Amniotic stem cell (primary cell): ENCODE data around the gene PGBD5.

ENCODE experiments used
- DNase-seq: peaks from one replicate; lab custom pipeline; 2025; lab: John Stamatoyannopoulos, UW

PGBD5 gene

DNA sequence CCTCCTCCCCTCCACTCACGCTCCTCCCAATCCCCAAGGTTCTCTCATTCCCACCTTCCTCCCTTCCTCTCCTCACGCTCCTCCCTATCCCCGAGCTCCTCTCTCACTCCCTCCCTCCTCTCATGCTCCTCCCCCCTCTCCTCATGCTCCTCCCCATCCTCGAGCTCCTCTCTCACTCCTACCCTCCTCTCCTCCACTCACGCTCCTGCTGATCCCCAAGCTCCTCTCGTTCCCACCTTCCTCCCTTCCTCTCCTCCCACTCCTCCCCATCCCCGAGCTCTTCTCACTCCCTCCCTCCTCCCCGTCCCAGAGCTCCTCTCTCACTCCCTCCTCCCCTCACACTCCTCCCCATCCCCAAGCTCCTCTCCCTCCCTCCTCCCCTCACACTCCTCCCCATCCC is 31.4 kb downstream of the PGBD5 start:
- no peak for DNase-seq

DNA sequence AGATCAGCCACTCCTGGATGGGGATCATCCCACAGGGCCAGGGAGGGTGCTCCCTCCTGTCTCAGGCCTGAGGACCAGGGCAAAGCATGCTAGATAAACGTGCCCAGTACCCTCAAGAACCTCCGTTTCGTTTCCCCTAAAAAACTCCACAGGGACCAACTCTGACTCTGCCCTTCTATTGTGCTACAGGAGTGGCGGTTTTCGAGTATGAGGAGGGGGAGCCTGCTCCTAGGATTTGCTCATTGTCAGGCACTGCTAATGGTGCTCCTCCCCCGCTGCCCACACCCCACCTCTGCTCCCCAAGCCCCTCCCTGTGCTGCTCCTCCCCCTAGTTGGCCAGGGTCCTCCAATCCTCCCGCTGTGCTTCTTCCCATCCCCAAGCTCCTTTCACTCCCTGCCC is 32.0 kb downstream of the PGBD5 start:
- no peak for DNase-seq

DNA sequence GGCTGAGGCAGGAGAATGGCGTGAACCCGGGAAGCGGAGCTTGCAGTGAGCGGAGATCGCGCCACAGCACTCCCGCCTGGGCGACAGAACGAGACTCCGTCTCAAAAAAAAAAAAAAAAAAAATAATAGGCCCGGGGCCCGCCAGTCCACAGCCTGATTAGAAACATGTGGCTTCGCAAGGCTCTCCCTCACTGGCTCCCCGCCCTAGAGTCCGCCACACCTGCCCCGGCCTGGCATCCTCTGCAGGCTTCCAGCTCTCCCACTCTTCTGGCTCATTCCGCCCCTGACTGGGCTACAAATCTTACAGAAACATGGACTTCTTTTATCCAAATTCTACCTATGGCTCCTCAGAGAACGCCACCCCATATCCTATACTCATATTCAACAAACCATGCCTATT is 32.4 kb downstream of the PGBD5 start:
- no peak for DNase-seq

DNA sequence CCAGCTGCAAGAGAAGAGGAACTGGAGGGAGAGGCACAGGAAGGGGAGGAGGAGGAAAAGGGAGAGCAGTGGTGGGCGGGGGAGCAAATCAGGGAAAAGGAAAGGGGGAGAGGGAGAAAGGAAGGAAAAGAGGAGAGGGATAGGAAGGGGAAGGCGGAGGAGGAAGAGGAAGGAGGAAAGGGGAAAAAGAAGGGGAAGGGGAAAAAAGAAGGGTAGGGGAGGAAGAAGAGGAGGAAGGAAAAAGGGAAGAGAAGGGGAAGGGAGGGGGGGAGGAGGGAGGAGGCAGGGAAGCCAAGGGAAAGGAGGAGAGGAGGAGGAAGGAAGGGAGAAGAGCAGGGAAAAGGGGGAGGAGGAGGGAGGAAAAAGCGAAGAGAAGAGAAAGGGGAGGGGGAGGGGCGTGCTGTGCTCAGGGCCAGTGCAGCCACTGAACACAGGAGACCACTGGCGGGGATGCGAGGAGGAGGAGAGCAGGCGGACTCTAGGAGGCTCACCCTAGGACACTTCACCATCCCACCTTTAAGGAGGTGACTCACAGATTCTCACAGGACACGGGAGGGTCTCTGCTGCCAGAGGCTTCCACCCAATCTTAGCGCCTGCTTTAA is 33.1 kb downstream of the PGBD5 start:
- no peak for DNase-seq

DNA sequence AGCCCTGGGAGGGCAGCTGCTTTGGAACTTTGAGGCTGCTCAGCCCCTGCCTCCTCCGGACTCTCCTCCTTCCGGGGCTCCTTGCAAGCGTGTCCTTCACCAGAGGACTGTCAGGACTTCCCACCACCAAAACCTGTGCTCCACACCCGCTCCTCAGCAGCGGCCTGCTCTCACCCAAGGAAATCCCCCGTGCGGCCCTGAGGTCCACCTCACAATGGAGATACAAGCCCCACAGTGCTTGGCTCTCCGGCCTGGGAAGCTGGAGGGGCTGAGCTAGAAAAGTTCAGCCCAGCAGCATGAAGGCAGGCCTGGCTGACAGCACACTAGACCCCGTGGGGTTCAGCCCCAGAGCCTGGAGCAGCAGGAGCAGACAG is 33.6 kb downstream of the PGBD5 start:
- DNase-seq = no peak

DNA sequence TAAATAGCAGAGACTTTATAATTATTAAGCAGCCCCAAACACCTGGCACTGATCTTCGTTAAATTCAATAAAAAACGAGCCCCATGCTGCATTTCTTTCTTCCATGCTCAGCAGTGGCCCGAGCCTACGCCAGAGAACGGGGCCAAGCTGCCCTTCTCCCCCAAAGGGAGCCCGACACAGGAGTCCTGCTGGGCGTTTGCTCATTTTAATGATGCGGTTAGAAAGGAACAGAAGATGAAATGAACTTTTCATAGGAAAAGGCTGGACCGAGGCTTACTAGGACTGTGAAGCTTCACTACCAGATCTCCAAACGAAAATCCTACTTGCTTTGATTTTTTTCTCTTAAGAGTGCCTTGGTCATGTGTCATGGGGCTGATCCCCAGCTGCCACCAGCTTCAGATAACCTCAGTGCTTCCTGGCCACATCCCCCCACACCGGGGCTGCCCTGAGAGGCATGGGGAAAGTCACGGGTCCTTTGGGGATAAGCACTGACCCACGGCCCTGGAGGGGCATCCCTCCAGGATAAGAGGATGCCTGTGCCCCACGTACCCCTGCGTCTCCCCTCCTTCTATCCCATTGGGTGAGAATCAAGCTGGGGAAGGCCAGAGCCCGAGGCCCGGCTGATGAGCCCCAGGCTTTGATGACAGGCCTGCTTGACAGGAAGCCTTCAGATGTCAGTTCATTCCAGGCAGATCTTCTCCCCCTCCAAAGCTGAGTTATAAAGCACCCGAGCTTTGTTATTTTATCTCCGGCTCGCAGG is 34.2 kb downstream of the PGBD5 start:
- no peak for DNase-seq

DNA sequence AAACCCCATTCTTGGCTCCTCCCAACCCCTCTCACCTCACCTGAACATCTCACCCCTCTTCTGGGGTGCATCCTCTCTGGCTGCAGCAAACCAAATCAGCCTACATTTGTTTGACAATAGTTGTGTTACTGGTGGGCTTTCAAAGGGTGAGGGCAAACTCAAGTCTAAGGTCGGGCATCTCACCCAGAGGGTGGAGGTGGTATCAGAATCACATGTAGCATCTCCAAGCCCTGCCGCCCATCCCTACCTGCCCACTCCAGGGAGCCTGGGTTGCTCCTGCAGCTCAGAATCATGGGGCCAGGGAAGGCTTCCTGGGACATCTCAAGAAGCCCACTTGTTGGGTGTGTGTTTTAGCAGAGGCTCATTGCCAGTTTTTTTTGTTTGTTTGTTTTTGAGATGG is 35.8 kb downstream of the PGBD5 start:
- DNase-seq = no peak

DNA sequence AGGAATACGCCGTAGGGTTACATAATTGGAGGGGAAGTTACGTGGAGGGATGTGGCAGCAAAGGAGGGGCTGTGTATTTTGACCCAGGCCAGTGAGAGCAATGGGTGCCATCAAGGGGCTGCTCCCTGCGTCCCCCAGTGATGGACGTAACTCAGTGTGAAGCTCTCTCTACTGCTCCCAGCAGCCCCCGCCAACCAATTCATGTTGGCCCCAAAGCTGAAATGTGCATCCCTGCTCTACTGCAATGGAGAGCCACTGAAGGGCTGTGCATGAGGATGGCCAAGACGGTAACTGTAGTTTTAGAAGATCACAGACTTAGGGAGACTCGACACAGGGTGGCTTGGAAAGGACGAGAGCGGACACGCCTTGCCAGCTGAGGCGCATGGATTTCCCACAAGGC is 38.3 kb downstream of the PGBD5 start:
- DNase-seq = no peak

DNA sequence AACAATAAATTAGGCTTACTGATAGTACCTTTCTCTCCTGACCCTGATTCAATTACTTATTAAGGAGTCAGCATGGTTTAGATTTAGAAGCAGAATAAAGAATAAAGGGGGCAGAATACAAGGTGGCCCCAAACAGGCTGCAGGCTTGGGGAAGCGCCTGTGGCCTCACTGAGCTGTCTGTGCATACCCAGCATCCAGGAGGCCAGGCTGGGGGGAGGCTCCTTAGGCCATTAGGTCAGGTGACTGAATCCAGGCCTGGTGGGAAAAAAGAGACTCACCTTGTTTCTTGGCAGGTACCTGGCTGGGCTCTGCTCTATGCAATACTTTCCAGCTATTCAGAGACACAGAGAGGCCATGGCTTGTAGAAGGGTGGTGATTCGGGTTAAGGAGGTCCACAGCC is 38.8 kb downstream of the PGBD5 start:
- no peak for DNase-seq

DNA sequence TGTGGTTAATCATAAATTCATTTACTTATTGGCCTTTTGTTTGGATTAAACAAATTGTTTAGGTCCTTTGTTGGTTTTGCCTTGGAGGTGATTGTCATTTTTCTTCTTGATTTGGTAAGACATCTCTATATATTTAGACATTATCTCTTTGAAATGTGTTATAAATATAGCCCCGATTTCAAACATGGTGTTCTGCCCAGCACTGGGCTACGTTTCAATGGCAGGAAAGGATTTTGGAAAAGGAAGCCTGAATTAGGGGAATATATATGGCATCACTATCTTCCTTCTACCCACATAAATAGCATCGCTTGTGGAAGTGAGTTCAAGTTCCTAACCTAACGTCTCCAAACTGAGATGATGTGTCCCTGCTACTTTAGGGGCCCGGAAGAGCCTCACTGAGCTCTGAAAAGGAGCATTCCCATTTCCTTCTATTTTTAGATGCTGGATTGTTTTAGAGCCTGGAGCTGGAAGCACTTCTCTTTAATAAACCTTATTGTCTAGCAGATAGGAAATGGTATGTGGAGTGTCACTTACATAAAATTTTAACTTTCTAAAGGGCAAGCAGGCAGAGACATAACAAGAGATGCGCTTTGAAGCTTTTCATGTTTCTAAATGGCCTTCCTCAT is 39.4 kb downstream of the PGBD5 start:
- no peak for DNase-seq

DNA sequence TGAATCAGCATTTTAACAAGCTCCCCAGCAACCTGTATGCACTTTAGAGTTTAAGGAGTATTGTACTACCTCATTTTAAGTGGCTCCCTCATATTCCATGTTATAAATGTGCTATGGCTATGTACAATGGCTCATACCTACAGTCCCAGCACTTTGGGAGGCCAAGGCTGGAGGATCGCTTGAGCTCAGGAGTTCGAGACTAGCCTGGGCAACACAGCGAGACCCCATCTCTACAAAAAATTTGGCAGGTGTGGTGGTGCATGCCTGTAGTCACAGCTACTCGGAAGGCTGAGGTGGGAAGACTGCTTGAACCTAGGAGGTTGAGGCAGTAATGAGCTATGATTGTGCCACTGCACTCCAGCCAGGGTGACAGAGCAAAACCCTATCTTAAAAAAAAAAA is 40.2 kb downstream of the PGBD5 start:
- DNase-seq = no peak

DNA sequence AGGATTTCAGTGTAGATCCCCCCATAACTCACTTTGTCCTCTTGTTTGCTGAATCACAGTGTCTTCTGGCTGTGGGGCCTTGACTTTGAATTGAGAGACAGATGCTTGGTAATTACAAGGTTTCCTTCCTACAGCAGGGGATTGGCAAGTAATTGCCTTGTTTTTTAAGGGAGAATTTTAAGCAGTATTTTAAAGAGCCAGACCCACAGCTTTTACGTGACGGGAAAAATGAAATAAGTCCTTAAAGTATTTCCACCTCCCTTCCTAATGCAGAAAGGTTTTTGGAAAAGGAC is 41.0 kb downstream of the PGBD5 start:
- no peak for DNase-seq

DNA sequence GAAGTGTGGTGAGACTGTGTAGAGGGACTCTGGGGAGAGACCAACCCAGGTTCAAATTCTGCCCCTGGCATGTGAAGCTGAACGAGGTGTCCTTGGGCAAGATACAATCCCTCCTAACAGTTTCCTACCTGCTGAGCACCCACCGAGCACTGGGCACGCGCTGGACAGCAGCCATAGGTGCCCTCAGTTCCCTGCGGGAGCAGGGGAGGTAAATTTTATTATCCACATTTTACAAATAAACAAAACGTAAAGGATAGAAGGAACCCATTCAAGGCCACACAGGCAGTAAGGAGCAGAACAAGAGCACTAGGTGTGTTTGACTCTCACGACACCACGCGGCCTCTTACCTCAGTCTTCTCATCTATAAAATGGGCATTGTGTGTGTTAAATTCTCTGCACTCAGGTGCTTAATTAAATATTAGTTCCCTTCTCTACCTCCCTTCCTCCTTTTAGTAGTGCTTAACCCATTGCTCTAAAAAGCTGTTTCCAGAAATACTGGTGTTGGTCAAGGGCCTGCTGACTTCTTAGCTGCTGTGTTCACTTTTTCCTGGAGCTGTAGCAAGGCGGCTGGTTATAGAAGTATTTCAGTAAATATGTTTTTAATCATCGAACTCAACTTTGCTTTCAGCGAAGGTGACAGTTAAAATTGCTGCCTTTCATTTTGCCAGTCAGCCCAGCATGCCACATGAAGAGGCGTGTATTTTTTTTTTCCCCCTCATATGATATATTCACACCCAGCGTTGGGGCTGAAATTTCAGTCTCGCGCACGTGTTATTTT is 41.6 kb downstream of the PGBD5 start:
- DNase-seq = no peak

DNA sequence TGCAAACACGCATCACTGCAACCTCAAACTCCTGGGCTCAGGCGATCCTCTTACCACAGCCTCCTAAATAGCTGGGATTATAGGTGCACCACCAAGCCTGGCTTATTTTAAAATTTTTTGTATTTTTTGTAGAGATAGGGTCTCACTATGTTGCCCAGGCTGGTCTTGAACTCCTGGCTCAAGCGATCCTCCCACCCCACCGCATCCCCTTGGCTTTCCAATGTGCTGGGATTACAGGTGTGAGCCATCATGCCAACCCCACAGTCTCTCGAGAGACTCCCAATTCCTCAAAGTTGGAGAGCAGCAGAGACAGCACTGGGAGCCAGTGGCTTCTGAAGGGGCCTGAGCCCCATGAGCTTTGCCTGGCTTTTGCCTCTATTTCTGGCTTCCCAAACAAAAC is 42.7 kb downstream of the PGBD5 start:
- DNase-seq = no peak

DNA sequence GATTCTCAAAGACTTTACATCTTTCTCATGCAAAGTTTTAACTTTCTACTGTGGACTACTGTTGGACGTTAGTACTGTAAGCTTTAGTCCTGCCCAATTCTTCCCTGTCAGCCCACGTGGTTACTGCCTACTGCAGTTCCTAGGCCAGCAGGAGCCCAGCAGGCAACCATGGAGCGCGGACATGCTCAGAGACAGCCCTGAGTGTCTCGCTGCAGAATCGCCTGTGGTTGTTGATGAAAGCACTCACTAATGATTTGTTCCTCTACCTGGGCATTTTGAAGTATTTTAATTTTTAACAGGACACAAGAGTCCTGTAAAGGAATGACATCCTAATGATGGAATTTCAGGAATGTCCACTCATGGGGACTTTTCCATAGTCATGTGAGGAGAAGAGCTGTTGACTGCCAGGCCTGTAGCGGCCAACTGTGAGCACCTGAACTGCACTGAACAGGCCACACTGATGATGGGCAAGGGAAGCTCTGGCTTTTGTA is 44.1 kb downstream of the PGBD5 start:
- DNase-seq = no peak

DNA sequence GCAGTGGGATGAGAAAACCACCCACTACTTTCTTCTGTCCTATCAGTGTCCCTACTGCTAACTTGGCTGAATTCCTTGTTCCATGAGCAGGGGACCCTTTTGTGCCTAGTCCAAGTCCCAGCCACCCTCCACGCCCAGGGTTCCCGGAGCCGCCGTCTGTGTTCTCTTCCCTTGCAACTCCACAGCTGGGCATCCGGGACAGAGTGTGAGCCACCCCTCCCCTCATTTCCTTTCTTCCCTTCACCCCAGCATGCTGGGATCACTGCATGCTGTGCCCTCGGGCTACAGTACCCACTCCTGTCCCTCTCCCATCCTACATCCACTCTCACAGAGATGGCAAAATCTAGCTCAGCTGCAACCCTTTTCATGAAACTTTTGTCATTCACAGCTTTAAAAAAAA is 44.5 kb downstream of the PGBD5 start:
- DNase-seq = no peak

DNA sequence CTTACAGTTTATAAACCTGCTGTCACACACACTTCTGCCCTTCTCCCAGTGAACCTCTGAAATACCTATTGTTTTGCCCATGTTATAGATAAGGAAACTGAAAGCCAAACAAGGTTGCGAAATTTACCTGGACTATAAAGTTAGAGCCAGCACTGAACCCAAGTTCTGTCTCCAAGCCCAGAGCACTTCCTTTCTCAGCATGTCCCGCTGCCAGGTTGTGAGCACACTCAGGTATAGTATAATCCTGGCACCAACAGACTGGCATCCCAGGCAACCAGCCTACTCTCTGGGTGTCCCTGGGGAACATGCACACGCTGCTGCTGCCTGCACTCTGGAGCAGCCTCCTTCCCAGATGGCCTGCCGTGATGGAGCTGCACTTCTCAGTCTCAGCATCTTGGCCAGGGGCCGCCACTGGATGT is 45.1 kb downstream of the PGBD5 start:
- DNase-seq = no peak

DNA sequence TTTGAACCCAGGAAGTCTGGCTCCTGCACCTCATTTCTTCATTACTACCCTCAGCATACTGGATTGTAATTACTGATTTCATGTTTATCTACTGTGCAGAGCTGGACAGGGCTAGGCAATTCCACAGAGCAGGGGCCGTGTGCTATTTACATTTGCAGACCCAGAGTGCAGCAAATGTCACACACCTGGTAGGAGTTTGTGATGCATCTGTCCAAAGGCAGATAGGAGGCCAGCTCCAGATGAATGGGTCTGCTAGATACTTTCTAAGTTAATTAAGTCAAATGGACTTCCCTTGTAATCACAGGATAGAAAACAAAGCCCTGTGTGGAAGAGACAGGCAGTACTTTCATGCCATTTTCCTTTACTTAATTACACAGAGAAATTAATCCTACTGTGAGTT is 46.2 kb downstream of the PGBD5 start:
- no peak for DNase-seq

DNA sequence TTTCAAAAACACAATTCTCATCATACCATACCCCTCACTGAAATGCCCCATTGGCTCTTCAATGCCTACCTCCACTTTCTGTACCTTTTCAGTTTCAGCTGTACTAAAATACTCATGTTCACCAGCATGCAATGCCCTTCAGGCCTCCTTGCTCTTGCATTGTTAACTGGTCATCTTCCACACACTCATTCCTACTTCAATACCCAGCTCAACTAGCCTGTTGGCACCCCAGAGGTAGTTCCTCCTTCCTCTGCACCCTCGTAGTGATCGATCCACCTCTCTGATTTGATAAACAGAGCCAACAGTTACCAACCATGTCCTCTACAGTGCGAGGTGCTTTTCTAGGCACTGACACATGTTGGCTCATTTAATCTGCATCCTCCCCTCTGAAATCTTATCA is 46.7 kb downstream of the PGBD5 start:
- no peak for DNase-seq

DNA sequence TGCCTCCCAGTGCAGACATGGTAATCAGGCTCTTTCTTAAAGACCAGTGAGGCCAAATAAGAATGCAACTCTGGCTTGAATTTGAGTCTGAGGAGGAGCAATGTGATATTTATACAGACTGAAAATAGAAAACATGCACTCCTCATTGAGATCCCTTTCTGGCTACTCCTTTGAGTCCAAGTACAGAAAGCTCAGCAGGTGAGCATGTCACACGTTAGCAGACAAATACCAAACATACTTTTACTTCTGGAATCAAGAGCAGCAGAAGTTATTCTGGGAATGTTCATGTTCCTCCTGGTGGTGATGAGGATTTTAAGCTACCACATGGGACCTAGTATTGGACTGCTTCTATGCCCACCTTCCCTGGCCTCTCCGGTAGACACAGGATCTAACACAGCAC is 48.3 kb downstream of the PGBD5 start:
- DNase-seq = no peak

DNA sequence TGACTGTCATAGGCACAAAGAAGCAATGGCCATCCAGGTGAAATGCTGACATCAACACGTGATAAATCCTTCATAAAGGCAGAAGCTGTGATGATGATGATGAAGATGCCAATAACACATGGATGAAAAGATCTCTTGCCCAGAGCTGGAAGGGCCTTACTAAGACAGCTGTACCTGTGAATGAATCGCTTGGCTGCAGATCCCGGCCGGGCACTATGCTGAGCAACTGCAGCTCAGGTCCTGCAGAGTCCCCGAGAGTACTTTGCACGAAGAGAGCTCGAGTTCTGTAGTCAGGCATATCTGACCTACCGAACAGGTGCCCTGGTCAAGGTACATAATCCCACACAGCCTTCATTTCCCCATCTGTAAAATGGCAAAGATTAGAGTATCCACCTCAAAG is 48.8 kb downstream of the PGBD5 start:
- DNase-seq = no peak

DNA sequence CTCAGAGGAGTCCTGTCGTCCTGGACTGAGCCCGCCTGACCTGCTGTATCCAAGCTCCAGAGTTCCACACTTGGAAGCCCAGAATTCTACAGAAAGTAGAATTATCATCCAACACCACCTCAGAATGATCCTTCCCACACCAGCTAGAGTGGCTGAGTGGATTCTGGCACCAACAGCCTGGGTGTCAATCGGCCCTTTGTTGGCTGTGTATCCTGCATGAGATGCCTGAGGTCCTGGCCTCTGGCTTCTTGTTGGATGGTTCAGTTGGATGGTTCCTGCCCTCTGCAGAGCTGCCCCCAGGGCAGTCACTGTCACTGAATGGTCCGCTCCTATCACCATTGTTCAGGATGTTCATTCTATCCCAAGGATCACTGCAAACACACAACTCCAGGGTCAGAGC is 49.8 kb downstream of the PGBD5 start:
- DNase-seq = no peak

DNA sequence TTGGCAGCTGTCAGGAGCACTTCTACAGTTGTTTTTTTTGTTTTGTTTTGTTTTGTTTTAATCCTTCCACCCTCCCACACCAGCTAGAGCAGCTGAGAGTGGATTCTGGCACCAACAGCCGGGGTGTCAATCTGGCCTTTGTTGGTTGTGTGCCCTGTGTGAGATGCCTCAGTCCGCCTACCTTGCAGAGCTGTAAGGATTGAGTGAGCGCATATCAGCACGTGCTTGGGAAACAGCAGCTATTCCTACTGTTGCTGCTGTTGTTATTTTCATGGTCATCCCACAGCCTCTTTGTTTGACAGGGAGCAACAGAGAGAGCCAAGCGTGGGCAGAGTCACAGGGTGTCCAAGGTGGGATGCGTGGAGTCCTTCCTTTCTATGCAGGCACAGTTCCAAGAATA is 50.4 kb downstream of the PGBD5 start:
- no peak for DNase-seq
